Gastroesophageal sphincter (tissue), 3 donors: Measurements from ENCODE around the gene HRH1.

Source experiments
- EP300 ChIP-seq: sonication (generic); formaldehyde crosslinking; IDR thresholded peaks from one replicate; pipeline ENCODE4 v1.6.1; 2017; ENCODE audit warnings: antibody characterized with exemption, mild to moderate bottlenecking
- POLR2A ChIP-seq, 2 donors: fragments of 450-650 bp; IDR thresholded peaks; one replicate each; pipeline ENCODE4 v1.6.1; 2017; ENCODE audit warnings: antibody characterized with exemption in 2 of 2, mild to moderate bottlenecking in 2 of 2, moderate library complexity in 1 of 2
- TF ChIP-seq, protein P1 (sequence below), 4 experiments: fragments of 200-600 bp in 2 of 4; fragments of 450-650 bp in 2 of 4; sonication (generic) in 1 of 4; IDR thresholded peaks; one replicate each; pipeline ENCODE4 v1.5.1; 2017 to 2019; ENCODE audit warnings: antibody characterized with exemption in 4 of 4, mild to moderate bottlenecking in 2 of 4, moderate library complexity in 2 of 4

DNA sequence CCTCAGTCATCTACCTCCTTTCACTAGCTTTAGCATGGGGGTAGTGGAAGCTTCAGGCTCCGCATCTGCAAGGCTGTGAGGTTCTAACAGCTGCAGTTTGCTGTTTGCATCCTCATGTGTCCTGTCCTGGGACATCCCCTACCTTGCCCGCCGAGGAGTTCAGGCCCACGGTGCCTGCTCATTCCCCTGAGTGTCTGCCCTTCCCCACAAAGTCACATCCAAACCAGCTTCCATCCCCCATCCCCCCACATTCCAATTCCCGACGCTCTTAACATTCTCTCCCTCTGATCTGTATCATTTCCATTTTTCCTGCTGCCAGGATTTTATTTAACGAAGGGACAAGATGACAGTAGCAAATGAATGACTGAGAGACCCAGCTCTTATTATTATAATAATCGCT lies 43.8 kb downstream of the HRH1 start:
- TF ChIP-seq, protein P1, sequence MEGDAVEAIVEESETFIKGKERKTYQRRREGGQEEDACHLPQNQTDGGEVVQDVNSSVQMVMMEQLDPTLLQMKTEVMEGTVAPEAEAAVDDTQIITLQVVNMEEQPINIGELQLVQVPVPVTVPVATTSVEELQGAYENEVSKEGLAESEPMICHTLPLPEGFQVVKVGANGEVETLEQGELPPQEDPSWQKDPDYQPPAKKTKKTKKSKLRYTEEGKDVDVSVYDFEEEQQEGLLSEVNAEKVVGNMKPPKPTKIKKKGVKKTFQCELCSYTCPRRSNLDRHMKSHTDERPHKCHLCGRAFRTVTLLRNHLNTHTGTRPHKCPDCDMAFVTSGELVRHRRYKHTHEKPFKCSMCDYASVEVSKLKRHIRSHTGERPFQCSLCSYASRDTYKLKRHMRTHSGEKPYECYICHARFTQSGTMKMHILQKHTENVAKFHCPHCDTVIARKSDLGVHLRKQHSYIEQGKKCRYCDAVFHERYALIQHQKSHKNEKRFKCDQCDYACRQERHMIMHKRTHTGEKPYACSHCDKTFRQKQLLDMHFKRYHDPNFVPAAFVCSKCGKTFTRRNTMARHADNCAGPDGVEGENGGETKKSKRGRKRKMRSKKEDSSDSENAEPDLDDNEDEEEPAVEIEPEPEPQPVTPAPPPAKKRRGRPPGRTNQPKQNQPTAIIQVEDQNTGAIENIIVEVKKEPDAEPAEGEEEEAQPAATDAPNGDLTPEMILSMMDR (IDR thresholded peaks at IDR 0.05), result no peak
- TF ChIP-seq POLR2A (IDR thresholded peaks at IDR 0.05), result no peak
- no peak for TF ChIP-seq EP300
